ENCODE data around the gene TEPSIN. TPM values are rescaled to one million over a fixed set of nuclear protein-coding genes. Genes with fewer than 3 reads are reported as not detected.

The TEPSIN gene
- total and polyA plus RNA-seq, 7 donors = 10.9 to 22.1 (median 12.5) TPM

- TF ChIP-seq CTCF (IDR thresholded peaks at IDR 0.05) = no peak
- no peaks in the 10 kb centered on the region for H3K27me3 ChIP-seq (ENCODE audit: insufficient read depth in 3 of 3, low read length in 2 of 3)
- no peak for DNase-seq
- H3K4me3 ChIP-seq = no peak overlapping the region
- no peak overlapping the region for H3K27ac ChIP-seq
- 61 to 73% (median 65%) methylated on average over 15 of the region's 15 CpGs for WGBS, 3 donors
- peaks cover 0 to 21% of the 10 kb centered on the region in 2 donors for H3K36me3 ChIP-seq (ENCODE audit: insufficient read depth in 1 of 2, low read depth in 1 of 2)
- no peaks in the 10 kb centered on the region for H3K9me3 ChIP-seq
- peaks cover 18% of the 10 kb centered on the region for H3K4me1 ChIP-seq
- ATAC-seq = no peak
- intact Hi-C loops (cut with DNase I) = loop anchor here (2.0 to 5.0 kb wide), 2 partner anchors 140 to 284 kb away; no protein-coding TSS in a partner anchor
Measured at GRCh38 chr17:81252326-81252986, 13.6 kb upstream of the TEPSIN start.

DNA sequence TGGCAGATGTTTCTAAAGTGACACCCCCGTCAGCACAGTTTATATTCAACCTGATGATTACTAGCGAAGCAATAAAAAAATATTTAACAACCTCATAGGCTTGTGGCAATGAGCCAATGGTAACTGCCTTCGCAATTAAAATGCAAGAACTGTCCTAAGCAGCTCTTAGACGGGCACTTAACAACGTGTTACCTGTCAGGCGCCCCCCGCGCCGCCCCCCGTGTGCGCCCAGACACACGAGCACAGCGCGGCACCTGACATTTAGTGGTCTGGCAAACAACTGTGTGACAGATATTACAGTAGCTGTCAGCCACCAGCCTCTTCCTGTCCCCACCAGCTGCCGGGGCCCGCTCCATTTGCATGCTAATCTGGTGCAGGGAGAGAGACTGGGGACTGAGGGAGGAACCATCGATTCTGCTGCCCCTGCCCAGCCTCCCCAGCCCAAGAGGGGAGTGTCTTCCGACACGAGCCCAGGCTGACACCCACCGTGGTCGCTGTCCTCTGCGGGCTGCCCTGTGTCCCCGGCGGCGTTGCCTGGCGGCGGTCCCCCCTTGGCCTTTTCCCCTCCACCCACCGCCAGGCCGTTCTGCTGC lies 12.9 kb upstream of the TEPSIN start:
- DNase-seq (no peak), ATAC-seq (no peak)
- no peaks in the 10 kb centered on the region for H3K27me3 ChIP-seq (ENCODE audit: insufficient read depth in 3 of 3, low read length in 2 of 3)
- H3K9me3 ChIP-seq = no peaks in the 10 kb centered on the region
- H3K36me3 ChIP-seq (ENCODE audit: insufficient read depth in 1 of 2, low read depth in 1 of 2) = peaks cover 0 to 21% of the 10 kb centered on the region in 2 donors
- 66 to 76% (median 69%) methylated on average over 29 of the region's 29 CpGs for WGBS, 3 donors
- TF ChIP-seq CTCF (IDR thresholded peaks at IDR 0.05) = no peak
- no peak overlapping the region for H3K4me3 ChIP-seq
- H3K4me1 ChIP-seq = peaks cover 18% of the 10 kb centered on the region
- no peak overlapping the region for H3K27ac ChIP-seq
- intact Hi-C loops (cut with DNase I) = loop anchor here (2.0 to 5.0 kb wide), 2 partner anchors 140 to 285 kb away; no protein-coding TSS in a partner anchor

- H3K9me3 ChIP-seq = no peaks in the 10 kb centered on the region
- no peak overlapping the region for H3K27ac ChIP-seq
- H3K27me3 ChIP-seq (ENCODE audit: insufficient read depth in 3 of 3, low read length in 2 of 3) = no peaks in the 10 kb centered on the region
- ATAC-seq = no peak
- H3K4me1 ChIP-seq = peaks cover 18% of the 10 kb centered on the region
- H3K4me3 ChIP-seq = no peak overlapping the region
- TF ChIP-seq CTCF (IDR thresholded peaks at IDR 0.05) = no peak
- 69 to 82% (median 71%) methylated on average over 24 to 25 of the region's 25 CpGs for WGBS, 3 donors
- no peak for DNase-seq
- intact Hi-C loops (cut with DNase I) = loop anchor here in 1 of 2 donors (5.0 kb wide), 1 partner anchor 141 kb away; no protein-coding TSS in a partner anchor
- H3K36me3 ChIP-seq (ENCODE audit: insufficient read depth in 1 of 2, low read depth in 1 of 2) = peaks cover 0 to 21% of the 10 kb centered on the region in 2 donors
Measured at GRCh38 chr17:81251094-81251708, 12.3 kb upstream of the TEPSIN start.

DNA sequence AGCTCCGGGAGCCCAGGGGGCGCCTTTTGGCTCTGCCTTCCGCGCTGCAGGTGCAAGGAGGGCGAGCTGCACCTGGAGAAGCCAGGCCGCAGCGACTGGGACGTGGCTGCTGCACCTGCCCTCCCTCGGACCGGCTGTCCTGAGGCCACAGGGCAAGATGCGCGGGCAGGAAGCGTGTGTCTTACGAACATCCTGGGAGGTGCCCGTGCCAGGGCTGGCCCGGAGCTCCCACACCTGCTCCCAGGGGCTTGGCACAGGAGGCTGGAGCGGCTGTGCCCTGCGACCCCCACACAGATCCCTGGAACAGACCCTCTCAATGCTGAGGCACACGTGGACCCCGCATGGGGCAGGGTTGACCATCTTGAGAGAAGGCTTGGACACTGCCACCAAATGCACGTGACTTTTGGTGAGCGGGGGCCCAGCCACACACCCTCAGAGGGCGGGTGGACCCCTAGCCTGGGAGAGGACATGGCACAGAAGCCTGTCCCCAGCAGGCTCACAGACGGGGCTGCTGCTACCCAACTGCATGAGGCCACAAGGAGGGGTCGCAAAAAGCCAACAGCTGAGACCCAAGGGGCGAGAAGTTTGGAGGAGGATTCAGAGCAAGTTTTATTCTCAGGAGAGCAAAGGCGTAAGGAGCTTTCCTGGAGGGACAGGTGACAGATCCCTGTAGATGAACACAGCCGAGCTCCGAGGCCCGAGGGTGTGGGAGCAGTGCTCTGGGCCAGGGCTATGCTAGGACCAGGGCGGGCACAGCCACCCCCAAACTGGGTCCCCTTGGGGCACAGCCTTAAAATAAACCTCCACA lies 11.6 kb upstream of the TEPSIN start:
- intact Hi-C loops (cut with DNase I) = loop anchor here in 1 of 2 donors (5.0 kb wide), 1 partner anchor 142 kb away; no protein-coding TSS in a partner anchor
- Histone ChIP-seq H3K36me3 (ENCODE audit: insufficient read depth in 1 of 2, low read depth in 1 of 2) (peaks cover 0 to 21% of the 10 kb centered on the region in 2 donors), H3K27me3 (ENCODE audit: insufficient read depth in 3 of 3, low read length in 2 of 3) (no peaks in the 10 kb centered on the region), H3K4me3 (no peak overlapping the region), H3K4me1 (peaks cover 11% of the 10 kb centered on the region), H3K9me3 (no peaks in the 10 kb centered on the region), H3K27ac (no peak overlapping the region)
- no peak for ATAC-seq
- peak; percentile 16 to 46 for DNase-seq
- TF ChIP-seq CTCF (IDR thresholded peaks at IDR 0.05) = no peak
- 84 to 88% (median 84%) methylated on average over 31 of the region's 31 CpGs for WGBS, 3 donors

Measured in psoas muscle (tissue), 8 donors.